Measurements from ENCODE around the gene ANO7. TPM values are rescaled to one million over a fixed set of nuclear protein-coding genes. Genes with fewer than 3 reads are reported as not detected.

Gene ANO7
- total and polyA plus RNA-seq, 2 donors (not counting 1 experiment from before 2014, with no cell fraction given) = 0.64 to 1.8 TPM

DNA sequence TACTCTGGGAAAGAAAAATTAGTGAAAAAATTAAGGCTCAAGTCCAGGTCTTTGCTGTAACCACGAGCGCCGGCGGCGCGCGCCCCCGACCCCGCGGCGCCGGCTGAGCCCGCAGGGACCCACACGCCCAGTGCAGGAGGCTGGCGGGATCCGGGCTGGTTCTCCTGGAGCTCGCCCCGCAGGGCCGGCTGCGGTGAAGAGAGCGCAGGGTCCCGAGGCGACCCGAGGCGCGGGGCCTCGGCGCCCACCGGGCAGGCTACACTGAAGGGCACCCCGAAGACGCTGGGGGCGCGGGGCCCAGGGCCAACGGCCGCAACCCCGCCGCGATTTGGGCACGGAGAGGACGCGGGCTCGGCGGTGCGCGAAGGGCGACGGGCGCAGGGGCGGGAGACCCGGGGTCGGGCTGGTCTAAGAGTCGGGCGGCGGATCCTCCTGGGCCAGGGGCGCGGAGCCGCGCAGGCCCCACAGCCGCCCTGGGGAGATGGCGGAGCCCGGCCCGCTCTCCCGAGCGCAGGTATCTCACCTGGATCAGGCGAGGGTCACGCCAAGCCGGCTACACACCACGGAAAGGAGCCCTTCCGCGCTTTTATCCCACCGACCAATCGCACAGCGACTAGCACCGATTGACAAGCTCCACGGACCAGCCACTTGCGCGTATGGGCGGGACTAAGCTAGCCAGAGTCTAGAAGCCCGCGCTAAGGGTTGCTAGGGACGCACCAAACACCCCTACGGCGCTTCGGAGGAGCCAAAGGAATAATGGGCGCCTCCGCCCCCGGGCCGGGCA lies 39.4 kb upstream of the ANO7 start, which contains the start of gene PASK:
PASK (minus strand) TSS at position 582 of the 784 bp plus-strand sequence. CDS start 6,440 bp downstream, outside the sequence.
- H3K9me3 Mint-ChIP-seq (ENCODE audit: insufficient read depth) = no peaks in the 10 kb centered on the region
- H3K9ac ChIP-seq (ENCODE audit: low read length) = peak within 1 kb of the TSS; percentile 85
- H2AFZ ChIP-seq (ENCODE audit: insufficient read depth, low read depth, low read length, poor library complexity, severe bottlenecking) = peak within 1 kb of the TSS; percentile 99
- ChIA-PET CTCF (interaction anchor here (0.7 to 4.5 kb wide), 8 partner anchors 17 to 166 kb away, joined by 3 to 101 read pairs (median 11); partner anchors contain the start of gene MTERF4), POLR2A (interaction anchor here (0.7 to 2.1 kb wide), 9 partner anchors 22 to 71 kb away, joined by 3 to 13 read pairs (median 4); partner anchors contain the start of gene MTERF4)
- H4K20me1 ChIP-seq (ENCODE audit: control insufficient read depth, insufficient read depth, low read length, poor library complexity, severe bottlenecking) = no peaks in the 10 kb centered on the region
- peak within 1 kb of the TSS; percentile 12 to 80 for H3K27ac ChIP-seq (ENCODE audit: low read length in 2 of 2)
- peaks cover 35% of the 10 kb centered on the region for H3K4me1 Mint-ChIP-seq
- H3K4me3 Mint-ChIP-seq = peak within 1 kb of the TSS; percentile 96
- peaks cover 0 to 7% of the 10 kb centered on the region in 2 experiments for H3K36me3 ChIP-seq (replicated peaks in 1 of 2; ENCODE audit: control extremely low read depth in 1 of 2, control insufficient read depth in 1 of 2, extremely low read depth in 1 of 2, insufficient read depth in 2 of 2, low read length in 1 of 2)
- no peaks in the 10 kb centered on the region for H3K27me3 ChIP-seq (replicated peaks in 1 of 4; ENCODE audit: control extremely low read depth in 1 of 4, control insufficient read depth in 3 of 4, insufficient read depth in 4 of 4, low read length in 3 of 4)
- intact Hi-C loops (cut with micrococcal nuclease) = loop anchor here (1.0 kb wide), 1 partner anchor 39 kb away; no protein-coding TSS in a partner anchor
- ATAC-seq (ENCODE audit: low read depth) (peak; percentile 76), DNase-seq (peak; percentile 92)
- under 1% methylated on average over 88 of the region's 88 CpGs for WGBS (ENCODE audit: insufficient coverage)
- no peaks in the 10 kb centered on the region for H3K27me3 Mint-ChIP-seq
- no peaks in the 10 kb centered on the region for H3K9me3 ChIP-seq (ENCODE audit: control extremely low read depth in 1 of 3, control insufficient read depth in 2 of 3, insufficient read depth in 1 of 3, low read length in 2 of 3)
- H3K27ac Mint-ChIP-seq = peak within 1 kb of the TSS; percentile 93
- peaks cover 43% of the 10 kb centered on the region for H3K79me2 ChIP-seq (ENCODE audit: control insufficient read depth, insufficient read depth, low read length)
- peak within 1 kb of the TSS; percentile 99 for H3K4me2 ChIP-seq (replicated peaks; ENCODE audit: low read depth, low read length, poor library complexity, severe bottlenecking)
- TF ChIP-seq, protein P1, sequence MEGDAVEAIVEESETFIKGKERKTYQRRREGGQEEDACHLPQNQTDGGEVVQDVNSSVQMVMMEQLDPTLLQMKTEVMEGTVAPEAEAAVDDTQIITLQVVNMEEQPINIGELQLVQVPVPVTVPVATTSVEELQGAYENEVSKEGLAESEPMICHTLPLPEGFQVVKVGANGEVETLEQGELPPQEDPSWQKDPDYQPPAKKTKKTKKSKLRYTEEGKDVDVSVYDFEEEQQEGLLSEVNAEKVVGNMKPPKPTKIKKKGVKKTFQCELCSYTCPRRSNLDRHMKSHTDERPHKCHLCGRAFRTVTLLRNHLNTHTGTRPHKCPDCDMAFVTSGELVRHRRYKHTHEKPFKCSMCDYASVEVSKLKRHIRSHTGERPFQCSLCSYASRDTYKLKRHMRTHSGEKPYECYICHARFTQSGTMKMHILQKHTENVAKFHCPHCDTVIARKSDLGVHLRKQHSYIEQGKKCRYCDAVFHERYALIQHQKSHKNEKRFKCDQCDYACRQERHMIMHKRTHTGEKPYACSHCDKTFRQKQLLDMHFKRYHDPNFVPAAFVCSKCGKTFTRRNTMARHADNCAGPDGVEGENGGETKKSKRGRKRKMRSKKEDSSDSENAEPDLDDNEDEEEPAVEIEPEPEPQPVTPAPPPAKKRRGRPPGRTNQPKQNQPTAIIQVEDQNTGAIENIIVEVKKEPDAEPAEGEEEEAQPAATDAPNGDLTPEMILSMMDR (IDR thresholded peaks at IDR 0.05) = no peak
- no peak for TF ChIP-seq EZH2 (IDR thresholded peaks at IDR 0.05; ENCODE audit: borderline replicate concordance, insufficient read depth, low read depth, low read length, poor library complexity, severe bottlenecking)
- peak within 1 kb of the TSS; percentile 57 to 94 (median 84) for H3K4me3 ChIP-seq (ENCODE audit: control extremely low read depth in 1 of 5, extremely low read depth in 1 of 5, insufficient read depth in 1 of 5, low read depth in 2 of 5, low read length in 4 of 5)
- H3K4me1 ChIP-seq (ENCODE audit: control insufficient read depth in 2 of 2, insufficient read depth in 2 of 2, low read length in 2 of 2) = peaks cover 12 to 20% of the 10 kb centered on the region in 2 donors

DNA sequence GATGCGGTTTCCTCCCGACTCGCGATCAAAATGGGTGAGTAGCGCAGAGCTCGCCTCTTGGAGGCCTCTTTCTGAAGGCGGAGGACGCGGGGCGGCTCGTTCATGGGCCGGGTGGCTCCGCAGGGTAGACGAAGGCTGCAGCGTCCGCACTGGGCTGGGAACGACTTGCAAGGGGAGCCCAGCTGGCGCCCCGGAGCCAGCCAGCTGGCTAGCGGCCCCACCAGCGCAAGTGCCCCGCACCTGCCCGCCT lies 38.9 kb upstream of the ANO7 start:
- peak overlapping the region; percentile 99 for H2AFZ ChIP-seq (ENCODE audit: insufficient read depth, low read depth, low read length, poor library complexity, severe bottlenecking)
- H3K4me2 ChIP-seq (replicated peaks; ENCODE audit: low read depth, low read length, poor library complexity, severe bottlenecking) = peak overlapping the region; percentile 99
- H3K9me3 ChIP-seq (ENCODE audit: control extremely low read depth in 1 of 3, control insufficient read depth in 2 of 3, insufficient read depth in 1 of 3, low read length in 2 of 3) = no peaks in the 10 kb centered on the region
- no peaks in the 10 kb centered on the region for H4K20me1 ChIP-seq (ENCODE audit: control insufficient read depth, insufficient read depth, low read length, poor library complexity, severe bottlenecking)
- peak overlapping the region; percentile 57 to 94 (median 84) for H3K4me3 ChIP-seq (ENCODE audit: control extremely low read depth in 1 of 5, extremely low read depth in 1 of 5, insufficient read depth in 1 of 5, low read depth in 2 of 5, low read length in 4 of 5)
- peaks cover 37% of the 10 kb centered on the region for H3K79me2 ChIP-seq (ENCODE audit: control insufficient read depth, insufficient read depth, low read length)
- Mint-ChIP-seq H3K4me1 (peaks cover 35% of the 10 kb centered on the region), H3K4me3 (peak overlapping the region; percentile 96), H3K27me3 (no peaks in the 10 kb centered on the region), H3K9me3 (ENCODE audit: insufficient read depth) (no peaks in the 10 kb centered on the region), H3K27ac (peak overlapping the region; percentile 93)
- peak overlapping the region; percentile 85 for H3K9ac ChIP-seq (ENCODE audit: low read length)
- TF ChIP-seq, protein P1 (IDR thresholded peaks at IDR 0.05) = no peak
- TF ChIP-seq EZH2 (IDR thresholded peaks at IDR 0.05; ENCODE audit: borderline replicate concordance, insufficient read depth, low read depth, low read length, poor library complexity, severe bottlenecking) = no peak
- H3K36me3 ChIP-seq (replicated peaks in 1 of 2; ENCODE audit: control extremely low read depth in 1 of 2, control insufficient read depth in 1 of 2, extremely low read depth in 1 of 2, insufficient read depth in 2 of 2, low read length in 1 of 2) = peaks cover 0 to 3% of the 10 kb centered on the region in 2 experiments
- POLR2A ChIA-PET = interaction anchor here (0.7 to 2.1 kb wide), 9 partner anchors 23 to 71 kb away, joined by 3 to 13 read pairs (median 4); partner anchors contain the start of gene MTERF4
- H3K27me3 ChIP-seq (replicated peaks in 1 of 4; ENCODE audit: control extremely low read depth in 1 of 4, control insufficient read depth in 3 of 4, insufficient read depth in 4 of 4, low read length in 3 of 4) = no peaks in the 10 kb centered on the region
- DNase-seq (no peak), ATAC-seq (ENCODE audit: low read depth) (peak; percentile 3)
- intact Hi-C loops (cut with micrococcal nuclease) = loop anchor here (1.0 kb wide), 1 partner anchor 39 kb away; no protein-coding TSS in a partner anchor
- H3K27ac ChIP-seq (ENCODE audit: low read length in 2 of 2) = peak overlapping the region; percentile 12 to 70
- peaks cover 12 to 20% of the 10 kb centered on the region in 2 donors for H3K4me1 ChIP-seq (ENCODE audit: control insufficient read depth in 2 of 2, insufficient read depth in 2 of 2, low read length in 2 of 2)
- CTCF ChIA-PET = interaction anchor here (0.7 to 4.5 kb wide), 8 partner anchors 18 to 167 kb away, joined by 3 to 101 read pairs (median 11); partner anchors contain the start of gene MTERF4
- under 1% methylated on average over 23 of the region's 23 CpGs for WGBS (ENCODE audit: insufficient coverage)

Data from B cell (primary cell).